Ramos (cell line): ENCODE data around the gene ARL3.
"Not testable (repeated sequence)": the region's sequence is repeated elsewhere in the genome, so short reads cannot be mapped to it uniquely, and the experiment has no call there.

Experiments used
- in situ Hi-C: fragments of 300-500 bp; cut with MboI; formaldehyde crosslinking; loops from one replicate; pipeline ENCODE4 v1.14.3; 2022; ENCODE audit warnings: low sequenced_read_pairs; ENCODE audit not compliant: unreplicated experiment

Gene ARL3

GRCh38 chr10:102710609-102711008 lies 3.6 kb downstream of the ARL3 start:
- in situ Hi-C loops = no loop called here

- in situ Hi-C loops = no loop called here
Observed at GRCh38 chr10:102705531-102705930, 8.7 kb downstream of the ARL3 start.

GRCh38 chr10:102704915-102705314 lies 9.3 kb downstream of the ARL3 start:
- in situ Hi-C loops = no loop called here

GRCh38 chr10:102702742-102703141 lies 11.5 kb downstream of the ARL3 start:
- in situ Hi-C loops = no loop called here

GRCh38 chr10:102701796-102702195 lies 12.4 kb downstream of the ARL3 start:
- in situ Hi-C loops = no loop called here

GRCh38 chr10:102701272-102701671 lies 12.9 kb downstream of the ARL3 start:
- in situ Hi-C loops = no loop called here

- in situ Hi-C loops = no loop called here
Observed at GRCh38 chr10:102698894-102699293, 15.3 kb downstream of the ARL3 start.

- in situ Hi-C loops = no loop called here
Observed at GRCh38 chr10:102696736-102697135, 17.5 kb downstream of the ARL3 start.

- in situ Hi-C loops = not testable (repeated sequence)
Observed at GRCh38 chr10:102695401-102695800, 18.8 kb downstream of the ARL3 start.

GRCh38 chr10:102691285-102692066 lies 22.7 kb downstream of the ARL3 start:
- in situ Hi-C loops = no loop called here

GRCh38 chr10:102683736-102684135 lies 30.5 kb downstream of the ARL3 start:
- in situ Hi-C loops = no loop called here

- in situ Hi-C loops = no loop called here
Observed at GRCh38 chr10:102682981-102683380, 31.2 kb downstream of the ARL3 start.

- in situ Hi-C loops = no loop called here
Observed at GRCh38 chr10:102682416-102682815, 31.8 kb downstream of the ARL3 start.

GRCh38 chr10:102681696-102682095 lies 32.5 kb downstream of the ARL3 start:
- in situ Hi-C loops = no loop called here

- in situ Hi-C loops = no loop called here
Observed at GRCh38 chr10:102679596-102679995, 34.6 kb downstream of the ARL3 start.

- in situ Hi-C loops = no loop called here
Observed at GRCh38 chr10:102678842-102679289, 35.3 kb downstream of the ARL3 start.

- in situ Hi-C loops = no loop called here
Observed at GRCh38 chr10:102678068-102678400, 36.2 kb downstream of the ARL3 start.

- in situ Hi-C loops = no loop called here
Observed at GRCh38 chr10:102677331-102678067, 36.7 kb downstream of the ARL3 start.

- in situ Hi-C loops = no loop called here
Observed at GRCh38 chr10:102676534-102677315, 37.5 kb downstream of the ARL3 start.

GRCh38 chr10:102675666-102676533 lies 38.3 kb downstream of the ARL3 start:
- in situ Hi-C loops = no loop called here
